ENCODE data around the gene PARM1. TPM values are rescaled to one million over a fixed set of nuclear protein-coding genes. Genes with fewer than 3 reads are reported as not detected.

Gene PARM1
- total RNA-seq = under 1 TPM in 1 of 2 donors, not detected in 1; 0.11 TPM

GRCh38 chr4:74932832-74933561, at the start of gene PARM1:
TSS of gene PARM1 (plus strand) at chr4:74933116. CDS start at chr4:74933328, 212 bp downstream.
- Mint-ChIP-seq H3K27ac (no peak within 1 kb of the TSS), H3K9me3 (no peaks in the 10 kb centered on the region), H3K4me1 (no peaks in the 10 kb centered on the region), H3K27me3 (peaks cover 57% of the 10 kb centered on the region), H3K36me3 (ENCODE audit: low read depth) (no peaks in the 10 kb centered on the region), H3K4me3 (peak within 1 kb of the TSS; percentile 55)
- ATAC-seq (replicated peaks) = peak; percentile 52

GRCh38 chr4:74884266-74884665, 48.6 kb upstream of the PARM1 start:
- Mint-ChIP-seq H3K27ac (no peak overlapping the region), H3K9me3 (peaks cover 3% of the 10 kb centered on the region), H3K4me3 (no peak overlapping the region), H3K4me1 (no peaks in the 10 kb centered on the region), H3K36me3 (ENCODE audit: low read depth) (no peaks in the 10 kb centered on the region), H3K27me3 (peaks cover 21% of the 10 kb centered on the region)
- ATAC-seq (replicated peaks) = no peak

GRCh38 chr4:74886484-74886883, 46.4 kb upstream of the PARM1 start:
- Mint-ChIP-seq H3K27ac (no peak overlapping the region), H3K4me1 (no peaks in the 10 kb centered on the region), H3K4me3 (no peak overlapping the region), H3K36me3 (ENCODE audit: low read depth) (no peaks in the 10 kb centered on the region), H3K27me3 (peaks cover 7% of the 10 kb centered on the region), H3K9me3 (no peaks in the 10 kb centered on the region)
- no peak for ATAC-seq (replicated peaks)

GRCh38 chr4:74890341-74890740, 42.6 kb upstream of the PARM1 start:
- no peaks in the 10 kb centered on the region for H3K36me3 Mint-ChIP-seq (ENCODE audit: low read depth)
- ATAC-seq (replicated peaks) = no peak
- no peak overlapping the region for H3K27ac Mint-ChIP-seq
- no peak overlapping the region for H3K4me3 Mint-ChIP-seq
- no peaks in the 10 kb centered on the region for H3K4me1 Mint-ChIP-seq
- no peaks in the 10 kb centered on the region for H3K9me3 Mint-ChIP-seq
- no peaks in the 10 kb centered on the region for H3K27me3 Mint-ChIP-seq

- no peaks in the 10 kb centered on the region for H3K4me1 Mint-ChIP-seq
- H3K9me3 Mint-ChIP-seq = no peaks in the 10 kb centered on the region
- no peaks in the 10 kb centered on the region for H3K36me3 Mint-ChIP-seq (ENCODE audit: low read depth)
- no peak for ATAC-seq (replicated peaks)
- no peaks in the 10 kb centered on the region for H3K27me3 Mint-ChIP-seq
- H3K27ac Mint-ChIP-seq = no peak overlapping the region
- H3K4me3 Mint-ChIP-seq = no peak overlapping the region
These were observed 41.9 kb upstream of the PARM1 start for GRCh38 chr4:74891037-74891436.

- no peak for ATAC-seq (replicated peaks)
- Mint-ChIP-seq H3K27me3 (no peaks in the 10 kb centered on the region), H3K4me3 (no peak overlapping the region), H3K27ac (no peak overlapping the region), H3K36me3 (ENCODE audit: low read depth) (no peaks in the 10 kb centered on the region), H3K4me1 (no peaks in the 10 kb centered on the region), H3K9me3 (no peaks in the 10 kb centered on the region)
These were observed 39.7 kb upstream of the PARM1 start for GRCh38 chr4:74893171-74893570.

- Mint-ChIP-seq H3K9me3 (no peaks in the 10 kb centered on the region), H3K27me3 (no peaks in the 10 kb centered on the region), H3K36me3 (ENCODE audit: low read depth) (no peaks in the 10 kb centered on the region), H3K4me1 (no peaks in the 10 kb centered on the region), H3K27ac (no peak overlapping the region), H3K4me3 (no peak overlapping the region)
- no peak for ATAC-seq (replicated peaks)
These were observed 36.3 kb upstream of the PARM1 start for GRCh38 chr4:74896595-74896994.

- H3K27ac Mint-ChIP-seq = no peak overlapping the region
- H3K4me3 Mint-ChIP-seq = no peak overlapping the region
- no peaks in the 10 kb centered on the region for H3K4me1 Mint-ChIP-seq
- no peaks in the 10 kb centered on the region for H3K9me3 Mint-ChIP-seq
- ATAC-seq (replicated peaks) = no peak
- H3K36me3 Mint-ChIP-seq (ENCODE audit: low read depth) = no peaks in the 10 kb centered on the region
- H3K27me3 Mint-ChIP-seq = no peaks in the 10 kb centered on the region
These were observed 35.5 kb upstream of the PARM1 start for GRCh38 chr4:74897386-74897785.

- Mint-ChIP-seq H3K36me3 (ENCODE audit: low read depth) (no peaks in the 10 kb centered on the region), H3K4me1 (no peaks in the 10 kb centered on the region)
These were observed 32.1 kb upstream of the PARM1 start for GRCh38 chr4:74900862-74901261.

GRCh38 chr4:74904509-74905065, 28.3 kb upstream of the PARM1 start:
- Mint-ChIP-seq H3K36me3 (ENCODE audit: low read depth) (no peaks in the 10 kb centered on the region), H3K9me3 (no peaks in the 10 kb centered on the region), H3K27ac (no peak overlapping the region), H3K4me1 (no peaks in the 10 kb centered on the region), H3K4me3 (no peak overlapping the region), H3K27me3 (peaks cover 6% of the 10 kb centered on the region)
- ATAC-seq (replicated peaks) = no peak

More at GRCh38 chr4:74900862-74901261, 32.1 kb upstream of the PARM1 start:
- no peak for ATAC-seq (replicated peaks)
- Mint-ChIP-seq H3K27me3 (peaks cover 6% of the 10 kb centered on the region), H3K4me3 (no peak overlapping the region), H3K9me3 (no peaks in the 10 kb centered on the region), H3K27ac (no peak overlapping the region)

- no peak for ATAC-seq (replicated peaks)
- Mint-ChIP-seq H3K27me3 (peaks cover 6% of the 10 kb centered on the region), H3K9me3 (no peaks in the 10 kb centered on the region), H3K4me1 (no peaks in the 10 kb centered on the region), H3K36me3 (ENCODE audit: low read depth) (no peaks in the 10 kb centered on the region), H3K4me3 (no peak overlapping the region), H3K27ac (no peak overlapping the region)
These were observed 26.1 kb upstream of the PARM1 start for GRCh38 chr4:74906771-74907170.

GRCh38 chr4:74919783-74920182, 13.1 kb upstream of the PARM1 start:
- H3K4me1 Mint-ChIP-seq = no peaks in the 10 kb centered on the region
- peaks cover 6% of the 10 kb centered on the region for H3K9me3 Mint-ChIP-seq
- ATAC-seq (replicated peaks) = no peak
- no peaks in the 10 kb centered on the region for H3K36me3 Mint-ChIP-seq (ENCODE audit: low read depth)
- H3K4me3 Mint-ChIP-seq = no peak overlapping the region
- H3K27ac Mint-ChIP-seq = no peak overlapping the region
- no peaks in the 10 kb centered on the region for H3K27me3 Mint-ChIP-seq

- H3K9me3 Mint-ChIP-seq = no peaks in the 10 kb centered on the region
- no peak overlapping the region for H3K4me3 Mint-ChIP-seq
- H3K27me3 Mint-ChIP-seq = no peaks in the 10 kb centered on the region
- no peak overlapping the region for H3K27ac Mint-ChIP-seq
- H3K4me1 Mint-ChIP-seq = no peaks in the 10 kb centered on the region
- no peak for ATAC-seq (replicated peaks)
- no peaks in the 10 kb centered on the region for H3K36me3 Mint-ChIP-seq (ENCODE audit: low read depth)
These were observed 12.2 kb upstream of the PARM1 start for GRCh38 chr4:74920704-74921103.

GRCh38 chr4:74921490-74921889, 11.4 kb upstream of the PARM1 start:
- Mint-ChIP-seq H3K27me3 (no peaks in the 10 kb centered on the region), H3K36me3 (ENCODE audit: low read depth) (no peaks in the 10 kb centered on the region), H3K27ac (no peak overlapping the region), H3K4me1 (no peaks in the 10 kb centered on the region), H3K4me3 (no peak overlapping the region), H3K9me3 (no peaks in the 10 kb centered on the region)
- no peak for ATAC-seq (replicated peaks)

GRCh38 chr4:74926007-74926406, 6.9 kb upstream of the PARM1 start:
- Mint-ChIP-seq H3K27me3 (peaks cover 22% of the 10 kb centered on the region), H3K4me1 (no peaks in the 10 kb centered on the region), H3K9me3 (no peaks in the 10 kb centered on the region), H3K4me3 (no peak overlapping the region), H3K27ac (no peak overlapping the region), H3K36me3 (ENCODE audit: low read depth) (no peaks in the 10 kb centered on the region)
- no peak for ATAC-seq (replicated peaks)

Data from activated T-helper 17 cell treated with anti-CD3 and anti-CD28 coated beads, Interleukin-2, amount 50 U/mL, for 72 hours (primary cell).